Liver (tissue), 9 donors: ENCODE results near the gene ZEB1. TPM values are rescaled to one million over a fixed set of nuclear protein-coding genes. Genes with fewer than 3 reads are reported as not detected.

Source experiments
- DNase-seq: peaks from one replicate; pipeline ENCODE4 v3.0.0-alpha.2; 2017; ENCODE audit warnings: low spot score
- H3K27ac ChIP-seq, 2 donors: one replicate each; pipeline ENCODE4 v1.7.0; 2013; ENCODE audit warnings: inconsistent platforms in 2 of 2, low read length in 2 of 2, control low read depth in 1 of 2, low read depth in 1 of 2, mild to moderate bottlenecking in 1 of 2
- H3K27me3 ChIP-seq, 4 donors: one replicate each; pipeline versions ENCODE4 v1.6.1 to v1.7.0; 2013; ENCODE audit warnings: low read length in 3 of 4, inconsistent platforms in 1 of 4, mild to moderate bottlenecking in 1 of 4, moderate library complexity in 1 of 4; ENCODE audit not compliant: control insufficient read depth in 4 of 4, insufficient read depth in 4 of 4
- H3K36me3 ChIP-seq, 4 donors: one replicate each; pipeline versions ENCODE4 v1.6.1 to v1.7.0; 2013; ENCODE audit warnings: low read length in 3 of 4, mild to moderate bottlenecking in 3 of 4, low read depth in 1 of 4, moderate library complexity in 1 of 4; ENCODE audit not compliant: control insufficient read depth in 4 of 4, insufficient read depth in 3 of 4
- H3K4me1 ChIP-seq, 4 donors: one replicate each; pipeline versions ENCODE4 v1.6.1 to v1.7.0; 2013; ENCODE audit warnings: low read length in 3 of 4, mild to moderate bottlenecking in 3 of 4, moderate library complexity in 1 of 4; ENCODE audit not compliant: control insufficient read depth in 4 of 4, insufficient read depth in 4 of 4
- H3K4me3 ChIP-seq, 3 donors: one replicate each; pipeline versions ENCODE4 v1.6.1 to v1.7.0; 2013; ENCODE audit warnings: low read length in 3 of 3, control low read depth in 1 of 3, low read depth in 1 of 3, mild to moderate bottlenecking in 1 of 3
- H3K9ac ChIP-seq, 2 donors: one replicate each; pipeline ENCODE4 v1.7.0; 2013; ENCODE audit warnings: low read length in 2 of 2, mild to moderate bottlenecking in 2 of 2, moderate library complexity in 2 of 2, control low read depth in 1 of 2, low read depth in 1 of 2
- H3K9me3 ChIP-seq, 4 donors: one replicate each; pipeline versions ENCODE4 v1.6.1 to v1.7.0; 2013; ENCODE audit warnings: low read length in 3 of 4; ENCODE audit not compliant: control insufficient read depth in 4 of 4
- EGR1 ChIP-seq, 2 donors: IDR thresholded peaks; 2 replicates each; pipeline ENCODE4 v1.6.1; 2016 to 2018; ENCODE audit warnings: antibody characterized with exemption in 2 of 2, low read depth in 2 of 2
- FOXA1 ChIP-seq: IDR thresholded peaks from 2 replicates; pipeline ENCODE4 v1.6.1; 2016; ENCODE audit warnings: antibody characterized with exemption
- FOXA2 ChIP-seq: IDR thresholded peaks from 2 replicates; pipeline ENCODE4 v1.6.1; 2016; ENCODE audit warnings: antibody characterized with exemption
- HNF4A ChIP-seq, 2 donors: conservative IDR thresholded peaks; 2 replicates each; pipeline ENCODE4 v1.6.1; 2016; ENCODE audit warnings: antibody characterized with exemption in 2 of 2, mild to moderate bottlenecking in 2 of 2
- HNF4G ChIP-seq: IDR thresholded peaks from 2 replicates; pipeline ENCODE4 v1.6.1; 2016; ENCODE audit warnings: antibody characterized with exemption
- JUND ChIP-seq, 2 donors: IDR thresholded peaks; 2 replicates each; pipeline ENCODE4 v1.6.1; 2016; ENCODE audit warnings: antibody characterized with exemption in 2 of 2
- MAX ChIP-seq: IDR thresholded peaks from 2 replicates; pipeline ENCODE4 v1.6.1; 2016; ENCODE audit warnings: antibody characterized with exemption
- NR2F2 ChIP-seq: IDR thresholded peaks from 2 replicates; pipeline ENCODE4 v1.6.1; 2016; ENCODE audit warnings: antibody characterized with exemption
- REST ChIP-seq: IDR thresholded peaks from 2 replicates; pipeline ENCODE4 v1.6.1; 2016; ENCODE audit warnings: antibody characterized with exemption, mild to moderate bottlenecking
- RXRA ChIP-seq, 2 donors: IDR thresholded peaks; 2 replicates each; pipeline ENCODE4 v1.6.1; 2017 to 2018; ENCODE audit warnings: antibody characterized with exemption in 2 of 2, mild to moderate bottlenecking in 1 of 2
- SP1 ChIP-seq: IDR thresholded peaks from 2 replicates; pipeline ENCODE4 v1.6.1; 2018; ENCODE audit warnings: antibody characterized with exemption, mild to moderate bottlenecking
- TAF1 ChIP-seq: conservative IDR thresholded peaks from 2 replicates; pipeline ENCODE4 v1.6.1; 2016; ENCODE audit warnings: antibody characterized with exemption, mild to moderate bottlenecking
- YY1 ChIP-seq: IDR thresholded peaks from 2 replicates; pipeline ENCODE4 v1.6.1; 2016; ENCODE audit warnings: antibody characterized with exemption, mild to moderate bottlenecking
- ZBTB33 ChIP-seq: IDR thresholded peaks from 2 replicates; pipeline ENCODE4 v1.6.1; 2016; ENCODE audit warnings: antibody characterized with exemption
- WGBS: extraction: QIAGEN DNeasy Blood & Tissue Kit; methylation state at CpG from one replicate; pipeline ENCODE4 v1.1.7; 2013; 5-methylcytosine and 5-hydroxymethylcytosine counted together
- polyA plus RNA-seq, 2 donors: library from polyadenylated mRNA; stranded (reverse) in 1 of 2; unstranded in 1 of 2; fragments of 200-250 nt in 1 of 2; fragments of >200 nt in 1 of 2; fragmentation: Nextera tagmentation in 1 of 2; extraction: Ambion mirVana in 1 of 2; gene quantifications; one replicate each; pipeline versions ENCODE4 v1.2.1 to v1.2.3, GENCODE V29; 2013 to 2015
- total RNA-seq, 2 donors: library from RNA; depleted of rRNA; stranded (reverse); fragments of >200 nt; gene quantifications; one replicate each; pipeline ENCODE4 v1.2.3, GENCODE V29; 2014
- TF ChIP-seq, protein P1 (sequence below): IDR thresholded peaks from 2 replicates; pipeline ENCODE4 v1.6.1; 2016; ENCODE audit warnings: antibody characterized with exemption
- donor health status: healthy.
- donor health status: healthy.
- donor health status: healthy.
- donor health status: healthy.
- donor health status: healthy.

The ZEB1 gene
- total and polyA plus RNA-seq, 4 donors = 3.2 to 19.6 (median 6.5) TPM

DNA sequence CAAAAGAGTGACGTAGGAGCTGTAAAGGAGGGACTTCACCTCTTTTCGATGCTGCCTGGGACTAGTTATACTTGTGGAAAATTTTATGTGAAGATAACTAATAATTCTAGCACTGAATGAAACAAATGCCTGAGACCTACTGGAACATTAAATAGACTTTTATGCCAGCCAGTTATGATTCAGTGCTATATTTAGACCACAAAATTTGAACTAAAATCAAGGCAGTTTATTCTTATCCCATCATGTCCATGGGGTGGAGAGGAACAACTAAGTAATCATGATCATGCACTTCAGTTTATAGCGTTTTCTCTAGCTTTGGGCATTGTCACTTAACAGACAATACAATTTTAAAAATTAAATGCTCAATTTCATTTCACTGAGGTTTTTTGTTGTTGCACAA, 76.7 kb downstream of the ZEB1 start:
- Histone ChIP-seq H3K36me3 (no peaks in the 10 kb centered on the region), H3K27me3 (no peaks in the 10 kb centered on the region), H3K9ac (no peak overlapping the region), H3K9me3 (no peaks in the 10 kb centered on the region), H3K4me1 (no peaks in the 10 kb centered on the region), H3K4me3 (no peak overlapping the region), H3K27ac (no peak overlapping the region)
- WGBS = 87% methylated on average over 3 of the region's 3 CpGs
- no peak for TF ChIP-seq YY1
- TF ChIP-seq, protein P1, sequence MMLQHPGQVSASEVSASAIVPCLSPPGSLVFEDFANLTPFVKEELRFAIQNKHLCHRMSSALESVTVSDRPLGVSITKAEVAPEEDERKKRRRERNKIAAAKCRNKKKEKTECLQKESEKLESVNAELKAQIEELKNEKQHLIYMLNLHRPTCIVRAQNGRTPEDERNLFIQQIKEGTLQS = no peak
- TF ChIP-seq FOXA1 = no peak
- no peak for TF ChIP-seq FOXA2
- no peak for TF ChIP-seq MAX
- no peak for TF ChIP-seq HNF4A (conservative IDR thresholded peaks at IDR 0.05)
- no peak for TF ChIP-seq HNF4G
- TF ChIP-seq JUND (IDR thresholded peaks at IDR 0.05) = no peak
- no peak for TF ChIP-seq RXRA (IDR thresholded peaks at IDR 0.05)
- TF ChIP-seq TAF1 = no peak
- TF ChIP-seq EGR1 (IDR thresholded peaks at IDR 0.05; ENCODE audit: low read depth in 2 of 2) = no peak
- no peak for TF ChIP-seq SP1
- TF ChIP-seq NR2F2 = no peak
- no peak for TF ChIP-seq ZBTB33
- no peak for DNase-seq

DNA sequence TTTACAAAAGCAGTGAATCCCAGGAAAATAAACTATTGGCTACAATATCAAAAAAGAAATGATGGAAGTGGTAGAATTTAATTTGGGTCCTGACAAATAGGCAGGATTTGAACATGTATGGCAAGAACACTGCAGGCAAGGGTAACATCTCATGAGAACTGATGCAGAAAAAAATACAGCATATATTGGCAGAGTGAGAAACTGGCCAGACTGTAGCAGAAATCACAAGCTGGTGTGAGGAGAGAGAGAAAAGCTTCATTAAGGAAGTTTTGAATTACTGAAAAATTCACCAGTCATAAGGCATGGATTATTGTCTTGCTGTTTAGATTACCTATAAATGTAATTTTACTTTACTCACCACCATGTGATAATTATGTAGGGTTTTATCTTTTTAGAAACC, 77.4 kb downstream of the ZEB1 start:
- Histone ChIP-seq H3K27me3 (no peaks in the 10 kb centered on the region), H3K9ac (no peak overlapping the region)

More for the DNA sequence above, 77.4 kb downstream of the ZEB1 start:
- TF ChIP-seq, protein P1 = no peak
- TF ChIP-seq MAX (no peak), REST (no peak)
- H3K4me1 ChIP-seq = no peaks in the 10 kb centered on the region
- no peak for DNase-seq
- H3K27ac ChIP-seq = no peak overlapping the region
- no peaks in the 10 kb centered on the region for H3K36me3 ChIP-seq
- no peaks in the 10 kb centered on the region for H3K9me3 ChIP-seq
- no peak overlapping the region for H3K4me3 ChIP-seq
